HG02870 (cell line): Measurements from ENCODE around the gene PGP.

Source experiments
- ATAC-seq: cut with Tn5 transposase; IDR thresholded peaks from one replicate; pipeline ENCODE4 v1.9.1; 2021; ENCODE audit warnings: mild to moderate bottlenecking, moderate library complexity; ENCODE audit not compliant: unreplicated experiment

Gene PGP

GRCh38 chr16:2166263-2167067 is 48.2 kb downstream of the PGP start:
- no peak for ATAC-seq

- no peak for ATAC-seq
Observed at GRCh38 chr16:2165861-2166260, 48.8 kb downstream of the PGP start.

GRCh38 chr16:2163211-2163881 is 51.3 kb downstream of the PGP start:
- no peak for ATAC-seq

- ATAC-seq, result no peak
Observed at GRCh38 chr16:2162676-2163118, 51.9 kb downstream of the PGP start.

GRCh38 chr16:2161911-2162310 is 52.7 kb downstream of the PGP start:
- ATAC-seq, result no peak
